Neural cell (in vitro differentiated cells): ENCODE results near the gene TNS2. TPM values are rescaled to one million over a fixed set of nuclear protein-coding genes. Genes with fewer than 3 reads are reported as not detected.

Experiments used
- H2AFZ ChIP-seq: fragments of 200-600, 300-800 bp; sonication (generic), shearing (Covaris generic); 2 replicates; pipeline ENCODE4 v1.6.0; 2014; ENCODE audit warnings: low read depth, mild to moderate bottlenecking, antibody characterized with exemption, low read length, moderate library complexity
- H3F3A ChIP-seq: fragments of 200-600 bp; shearing (Covaris generic); 2 replicates; pipeline ENCODE4 v1.6.1; 2016; ENCODE audit warnings: mild to moderate bottlenecking, moderate library complexity, mixed read lengths, antibody characterized with exemption, low read length; ENCODE audit not compliant: insufficient read depth, poor library complexity, severe bottlenecking
- H3K27ac ChIP-seq: fragments of 200-600, 300-800 bp; sonication (generic), shearing (Covaris generic); 2 replicates; pipeline ENCODE4 v1.5.1; 2014; ENCODE audit warnings: mild to moderate bottlenecking, low read length, moderate library complexity
- H3K27me3 ChIP-seq: fragments of 300-800, 200-600 bp; sonication (generic), shearing (Covaris generic); 2 replicates; pipeline ENCODE4 v1.6.0; 2014; ENCODE audit warnings: mild to moderate bottlenecking, low read depth, low read length, moderate library complexity; ENCODE audit not compliant: insufficient read depth
- H3K36me3 ChIP-seq: fragments of 300-800, 200-600 bp; sonication (generic), shearing (Covaris generic); 2 replicates; pipeline ENCODE4 v1.5.1; 2014; ENCODE audit warnings: mild to moderate bottlenecking, antibody characterized with exemption, low read length, moderate library complexity; ENCODE audit not compliant: insufficient read depth
- H3K4me2 ChIP-seq: fragments of 300-800, 200-600 bp; sonication (generic), shearing (Covaris generic); 2 replicates; pipeline ENCODE4 v1.6.0; 2014; ENCODE audit warnings: mild to moderate bottlenecking, low read length
- H3K4me3 ChIP-seq: fragments of 300-800, 200-600 bp; sonication (generic), shearing (Covaris generic); 2 replicates; pipeline ENCODE4 v1.5.1; 2014; ENCODE audit warnings: mild to moderate bottlenecking, low read length, moderate library complexity
- H3K79me2 ChIP-seq: fragments of 200-600 bp; shearing (Covaris generic); replicated peaks from 2 replicates; pipeline ENCODE4 v1.6.0; 2014; ENCODE audit warnings: mild to moderate bottlenecking, low read length, moderate library complexity; ENCODE audit not compliant: insufficient read depth
- H3K9ac ChIP-seq: fragments of 300-800, 200-600 bp; sonication (generic), shearing (Covaris generic); 2 replicates; pipeline ENCODE4 v1.6.1; 2016; ENCODE audit warnings: mild to moderate bottlenecking, low read length, mixed read lengths
- H3K9me2 ChIP-seq: fragments of 200-600 bp; shearing (Covaris generic); 2 replicates; pipeline ENCODE4 v1.6.1; 2016; ENCODE audit warnings: mild to moderate bottlenecking, low read length, mixed read lengths; ENCODE audit not compliant: insufficient read depth
- H3K9me3 ChIP-seq: fragments of 200-600, 300-800 bp; sonication (generic), shearing (Covaris generic); 2 replicates; pipeline ENCODE4 v1.6.1; 2016; ENCODE audit warnings: mild to moderate bottlenecking, mixed run types, low read length, moderate library complexity, mixed read lengths
- H4K20me1 ChIP-seq: fragments of 200-600 bp; shearing (Covaris generic); 2 replicates; pipeline ENCODE4 v1.6.1; 2016; ENCODE audit warnings: mild to moderate bottlenecking, mixed run types; ENCODE audit not compliant: insufficient read depth
- EP300 ChIP-seq: fragments of 450-650 bp; conservative IDR thresholded peaks from 2 replicates; pipeline ENCODE4 v1.6.1; 2014; ENCODE audit warnings: antibody characterized with exemption, mild to moderate bottlenecking, moderate library complexity; ENCODE audit not compliant: poor library complexity, severe bottlenecking
- EZH2 ChIP-seq: fragments of 200-600, 300-800 bp; shearing (Covaris generic), sonication (generic); IDR thresholded peaks from 2 replicates; pipeline ENCODE4 v1.6.1; 2014; ENCODE audit warnings: antibody characterized with exemption, low read length, borderline replicate concordance, mild to moderate bottlenecking; ENCODE audit not compliant: insufficient read depth, poor library complexity, severe bottlenecking
- MXI1 ChIP-seq: fragments of 450-650 bp; conservative IDR thresholded peaks from 2 replicates; pipeline ENCODE4 v1.6.1; 2014; ENCODE audit warnings: antibody characterized with exemption, mild to moderate bottlenecking; ENCODE audit not compliant: poor library complexity, severe bottlenecking
- POLR2AphosphoS5 ChIP-seq: IDR thresholded peaks from 2 replicates; pipeline ENCODE4 v1.6.1; 2012
- RAD21 ChIP-seq: fragments of 450-650 bp; conservative IDR thresholded peaks from 2 replicates; pipeline ENCODE4 v1.6.1; 2014; ENCODE audit warnings: antibody characterized with exemption, mild to moderate bottlenecking, moderate library complexity
- SMC3 ChIP-seq: fragments of 450-650 bp; conservative IDR thresholded peaks from 2 replicates; pipeline ENCODE4 v1.6.1; 2014; ENCODE audit warnings: antibody characterized with exemption, mild to moderate bottlenecking, moderate library complexity; ENCODE audit not compliant: poor library complexity
- TAF1 ChIP-seq: IDR thresholded peaks from 2 replicates; pipeline ENCODE4 v1.6.1; 2012; ENCODE audit warnings: low read depth
- polyA plus RNA-seq: library from polyadenylated mRNA; depleted of rRNA; stranded (reverse); fragments of >200 nt; gene quantifications from 2 replicates; pipeline ENCODE4 v1.2.3, GENCODE V29; 2014
- TF ChIP-seq, protein P1 (sequence below): IDR thresholded peaks from 2 replicates; pipeline ENCODE4 v1.6.1; 2012; ENCODE audit warnings: borderline replicate concordance
- TF ChIP-seq, protein P2 (sequence below): fragments of 450-650 bp; IDR thresholded peaks from 2 replicates; pipeline ENCODE4 v1.5.1; 2014; ENCODE audit warnings: antibody characterized with exemption, mild to moderate bottlenecking, moderate library complexity; ENCODE audit not compliant: poor library complexity, severe bottlenecking

Gene TNS2
- polyA plus RNA-seq, 1 donor from 2014 or later: 4.2 TPM

DNA sequence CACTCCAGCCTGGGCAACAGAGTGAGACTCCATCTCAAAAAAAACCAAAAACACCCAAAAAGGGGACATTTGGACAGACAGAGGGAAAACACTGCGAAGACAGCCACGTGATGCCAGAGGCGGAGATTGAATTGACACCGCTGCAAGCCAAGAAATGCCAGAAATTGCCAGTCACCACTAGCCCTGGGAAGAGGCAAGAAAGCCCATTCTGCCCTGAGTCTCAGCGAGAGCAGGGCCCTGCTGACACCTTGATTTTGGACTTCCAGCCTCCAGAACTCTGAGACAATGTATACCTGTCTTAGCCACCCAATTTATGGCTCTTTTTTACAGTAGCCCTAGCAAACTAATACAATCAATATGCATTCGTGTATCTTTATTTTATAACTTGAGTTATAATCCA lies 40.2 kb downstream of the TNS2 start:
- no peaks in the 10 kb centered on the region for H3K36me3 ChIP-seq
- no peak overlapping the region for H3K4me2 ChIP-seq
- H3K9me2 ChIP-seq: no peaks in the 10 kb centered on the region
- H3K27me3 ChIP-seq: no peaks in the 10 kb centered on the region
- no peaks in the 10 kb centered on the region for H3K79me2 ChIP-seq
- H3K9me3 ChIP-seq: no peaks in the 10 kb centered on the region
- no peak overlapping the region for H3K4me3 ChIP-seq
- TF ChIP-seq EP300 (no peak), MXI1 (no peak), POLR2AphosphoS5 (no peak), TAF1 (no peak), SMC3 (no peak), RAD21 (no peak), EZH2 (no peak)
- TF ChIP-seq, protein P1, sequence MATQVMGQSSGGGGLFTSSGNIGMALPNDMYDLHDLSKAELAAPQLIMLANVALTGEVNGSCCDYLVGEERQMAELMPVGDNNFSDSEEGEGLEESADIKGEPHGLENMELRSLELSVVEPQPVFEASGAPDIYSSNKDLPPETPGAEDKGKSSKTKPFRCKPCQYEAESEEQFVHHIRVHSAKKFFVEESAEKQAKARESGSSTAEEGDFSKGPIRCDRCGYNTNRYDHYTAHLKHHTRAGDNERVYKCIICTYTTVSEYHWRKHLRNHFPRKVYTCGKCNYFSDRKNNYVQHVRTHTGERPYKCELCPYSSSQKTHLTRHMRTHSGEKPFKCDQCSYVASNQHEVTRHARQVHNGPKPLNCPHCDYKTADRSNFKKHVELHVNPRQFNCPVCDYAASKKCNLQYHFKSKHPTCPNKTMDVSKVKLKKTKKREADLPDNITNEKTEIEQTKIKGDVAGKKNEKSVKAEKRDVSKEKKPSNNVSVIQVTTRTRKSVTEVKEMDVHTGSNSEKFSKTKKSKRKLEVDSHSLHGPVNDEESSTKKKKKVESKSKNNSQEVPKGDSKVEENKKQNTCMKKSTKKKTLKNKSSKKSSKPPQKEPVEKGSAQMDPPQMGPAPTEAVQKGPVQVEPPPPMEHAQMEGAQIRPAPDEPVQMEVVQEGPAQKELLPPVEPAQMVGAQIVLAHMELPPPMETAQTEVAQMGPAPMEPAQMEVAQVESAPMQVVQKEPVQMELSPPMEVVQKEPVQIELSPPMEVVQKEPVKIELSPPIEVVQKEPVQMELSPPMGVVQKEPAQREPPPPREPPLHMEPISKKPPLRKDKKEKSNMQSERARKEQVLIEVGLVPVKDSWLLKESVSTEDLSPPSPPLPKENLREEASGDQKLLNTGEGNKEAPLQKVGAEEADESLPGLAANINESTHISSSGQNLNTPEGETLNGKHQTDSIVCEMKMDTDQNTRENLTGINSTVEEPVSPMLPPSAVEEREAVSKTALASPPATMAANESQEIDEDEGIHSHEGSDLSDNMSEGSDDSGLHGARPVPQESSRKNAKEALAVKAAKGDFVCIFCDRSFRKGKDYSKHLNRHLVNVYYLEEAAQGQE: no peak
- TF ChIP-seq, protein P2, sequence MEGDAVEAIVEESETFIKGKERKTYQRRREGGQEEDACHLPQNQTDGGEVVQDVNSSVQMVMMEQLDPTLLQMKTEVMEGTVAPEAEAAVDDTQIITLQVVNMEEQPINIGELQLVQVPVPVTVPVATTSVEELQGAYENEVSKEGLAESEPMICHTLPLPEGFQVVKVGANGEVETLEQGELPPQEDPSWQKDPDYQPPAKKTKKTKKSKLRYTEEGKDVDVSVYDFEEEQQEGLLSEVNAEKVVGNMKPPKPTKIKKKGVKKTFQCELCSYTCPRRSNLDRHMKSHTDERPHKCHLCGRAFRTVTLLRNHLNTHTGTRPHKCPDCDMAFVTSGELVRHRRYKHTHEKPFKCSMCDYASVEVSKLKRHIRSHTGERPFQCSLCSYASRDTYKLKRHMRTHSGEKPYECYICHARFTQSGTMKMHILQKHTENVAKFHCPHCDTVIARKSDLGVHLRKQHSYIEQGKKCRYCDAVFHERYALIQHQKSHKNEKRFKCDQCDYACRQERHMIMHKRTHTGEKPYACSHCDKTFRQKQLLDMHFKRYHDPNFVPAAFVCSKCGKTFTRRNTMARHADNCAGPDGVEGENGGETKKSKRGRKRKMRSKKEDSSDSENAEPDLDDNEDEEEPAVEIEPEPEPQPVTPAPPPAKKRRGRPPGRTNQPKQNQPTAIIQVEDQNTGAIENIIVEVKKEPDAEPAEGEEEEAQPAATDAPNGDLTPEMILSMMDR: no peak
- no peak overlapping the region for H3K9ac ChIP-seq
- no peaks in the 10 kb centered on the region for H3F3A ChIP-seq
- no peak overlapping the region for H2AFZ ChIP-seq
- no peak overlapping the region for H3K27ac ChIP-seq
- no peaks in the 10 kb centered on the region for H4K20me1 ChIP-seq

DNA sequence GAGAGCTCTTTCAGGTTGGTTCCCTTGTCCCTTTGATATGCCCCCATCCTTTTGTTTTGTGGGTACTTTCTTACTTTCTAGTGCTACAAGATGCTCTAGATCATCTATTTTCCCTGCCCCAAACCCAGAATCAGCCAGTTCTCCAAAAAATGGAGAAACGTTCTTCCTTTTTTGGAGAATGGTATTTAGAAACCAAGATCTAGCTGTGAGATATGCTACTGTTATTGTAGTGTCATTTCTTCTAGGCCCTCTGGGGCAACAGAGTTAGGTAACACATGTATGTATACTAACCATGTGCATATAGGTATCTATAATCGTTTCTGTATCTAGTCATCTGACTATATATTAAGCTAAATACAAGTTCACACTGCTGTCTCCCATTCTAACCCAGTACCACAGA lies 40.7 kb downstream of the TNS2 start:
- TF ChIP-seq MXI1 (no peak), EZH2 (no peak), RAD21 (no peak), SMC3 (no peak), POLR2AphosphoS5 (no peak), EP300 (no peak), TAF1 (no peak)
- TF ChIP-seq, protein P1: no peak
- TF ChIP-seq, protein P2: no peak
- Histone ChIP-seq H3K4me3 (no peak overlapping the region), H3K9me2 (no peaks in the 10 kb centered on the region)

More for the DNA sequence above, 40.7 kb downstream of the TNS2 start:
- H3K9me3 ChIP-seq: no peaks in the 10 kb centered on the region
- H3K4me2 ChIP-seq: no peak overlapping the region
- H4K20me1 ChIP-seq: no peaks in the 10 kb centered on the region
- no peak overlapping the region for H3K9ac ChIP-seq
- H2AFZ ChIP-seq: no peak overlapping the region
- H3K27ac ChIP-seq: no peak overlapping the region
- H3F3A ChIP-seq: no peaks in the 10 kb centered on the region
- no peaks in the 10 kb centered on the region for H3K79me2 ChIP-seq
- no peaks in the 10 kb centered on the region for H3K36me3 ChIP-seq
- H3K27me3 ChIP-seq: no peaks in the 10 kb centered on the region
